Caki2 (cell line): ENCODE results near the gene RPL35A. TPM values are rescaled to one million over a fixed set of nuclear protein-coding genes. Genes with fewer than 3 reads are reported as not detected.
"Not testable (repeated sequence)": the region's sequence is repeated elsewhere in the genome, so short reads cannot be mapped to it uniquely, and the experiment has no call there.

Source experiments
- DNase-seq: peaks from one replicate; pipeline ENCODE4 v3.0.0-alpha.2; 2015; ENCODE audit warnings: low read depth
- in situ Hi-C: cut with HindIII; loops from 2 replicates; pipeline ENCODE4 v1.10.0; 2016; ENCODE audit warnings: low sequenced_read_pairs, low pct_unique_long_range_greater_than_20kb, mixed read lengths
- total RNA-seq: library from RNA; depleted of rRNA; stranded (reverse); fragments of >200 nt; shearing (Covaris generic); gene quantifications from 2 replicates; pipeline ENCODE4 v1.2.3, GENCODE V29; 2014; ENCODE audit warnings: low replicate concordance; rRNA removed

RPL35A gene
- 1,210 and 1,319 TPM in 2 replicates for total RNA-seq

DNA sequence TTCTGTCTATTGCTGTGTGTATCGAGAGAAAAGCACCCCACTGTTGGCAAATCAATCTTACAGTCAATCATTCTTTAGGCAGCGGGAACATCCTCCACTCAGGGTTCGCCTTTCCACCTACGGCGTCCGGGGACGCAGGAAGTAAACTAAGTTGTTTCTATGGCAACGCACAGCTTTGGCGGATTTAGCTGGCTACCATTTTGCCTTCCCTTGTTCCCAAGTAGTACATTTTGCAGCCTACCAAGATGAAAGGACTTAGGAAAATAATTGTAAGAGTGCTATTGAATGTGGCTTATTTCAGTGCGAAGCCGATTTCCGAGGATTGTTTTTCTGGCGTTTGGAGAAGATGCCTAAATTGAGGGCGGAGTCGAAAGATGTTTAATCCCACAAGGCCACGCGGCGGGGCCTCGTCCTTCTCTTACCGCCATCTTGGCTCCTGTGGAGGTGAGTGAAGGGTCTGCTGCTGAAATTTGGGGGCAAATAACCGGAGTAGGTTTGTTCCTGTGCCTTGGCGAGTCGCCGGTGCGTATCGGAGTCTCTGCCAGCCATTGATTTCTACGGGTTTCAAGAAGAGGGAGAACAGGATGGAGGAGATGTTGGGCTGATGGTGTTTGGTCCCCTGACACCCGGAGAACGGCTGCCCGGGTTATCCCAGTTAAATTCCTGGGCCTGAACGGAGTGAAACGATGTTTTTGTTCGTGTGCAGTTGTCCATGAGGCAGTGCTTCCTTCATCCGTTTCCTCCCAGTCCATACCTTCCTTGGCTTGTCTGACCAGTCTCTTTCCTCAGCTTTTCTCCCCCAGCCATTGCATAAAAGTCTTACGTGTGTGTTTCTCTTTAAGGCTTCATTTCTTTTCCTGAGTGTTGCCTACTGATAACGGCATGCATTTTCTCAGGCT is at the start of gene RPL35A:
TSS of gene RPL35A (plus strand) at position 413 of the 899 bp plus-strand sequence. CDS start 778 bp downstream, outside the sequence.
- in situ Hi-C loops: no loop called here
- peak; percentile 94 for DNase-seq

GRCh38 chr3:197901626-197902025 is 48.4 kb upstream of the RPL35A start:
- in situ Hi-C loops: no loop called here
- no peak for DNase-seq

DNA sequence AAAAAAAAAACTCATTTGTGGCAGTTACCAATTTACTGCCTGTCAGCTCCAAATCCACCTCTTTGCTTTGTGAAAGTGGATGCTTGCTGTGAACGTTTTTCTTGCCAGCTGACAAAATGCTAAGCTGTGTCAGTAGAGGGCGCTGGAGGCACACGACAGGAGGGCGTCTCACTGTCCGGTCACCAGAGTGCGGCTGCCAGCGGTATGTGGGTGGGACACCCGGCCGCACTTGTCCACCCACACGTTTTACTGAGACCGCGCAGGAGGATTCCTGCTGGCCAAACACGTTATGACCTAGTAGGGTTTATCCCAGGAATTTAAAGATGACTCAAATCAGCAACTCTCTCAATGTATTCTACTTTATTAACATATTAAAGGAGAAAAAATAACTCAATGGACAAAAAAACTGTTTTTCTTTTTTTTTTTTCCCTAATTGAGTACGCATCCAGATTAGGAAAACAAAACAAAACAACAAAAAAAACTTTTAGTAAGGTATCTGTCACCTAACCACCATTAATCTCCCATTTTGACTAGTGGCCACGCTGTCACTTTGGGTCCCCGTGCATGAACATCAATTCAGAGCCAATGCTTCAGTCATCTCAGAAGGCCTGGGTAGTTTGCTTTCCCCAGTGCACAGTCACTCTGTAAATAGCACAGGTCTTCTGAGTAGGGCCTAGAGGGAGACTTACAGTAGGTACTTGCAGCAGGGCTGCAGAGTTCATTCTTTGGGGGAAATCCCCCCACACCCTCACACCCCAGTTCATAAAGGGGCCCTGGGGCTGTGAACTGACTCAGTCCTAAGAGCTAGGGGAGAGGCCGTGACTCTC is 43.8 kb upstream of the RPL35A start:
- in situ Hi-C loops: no loop called here
- DNase-seq: peak; percentile 82

- in situ Hi-C loops: no loop called here
- DNase-seq: no peak
Observed at GRCh38 chr3:197906850-197907187, 43.2 kb upstream of the RPL35A start.

- in situ Hi-C loops: no loop called here
- DNase-seq: no peak
Observed at GRCh38 chr3:197907196-197907595, 42.8 kb upstream of the RPL35A start.

DNA sequence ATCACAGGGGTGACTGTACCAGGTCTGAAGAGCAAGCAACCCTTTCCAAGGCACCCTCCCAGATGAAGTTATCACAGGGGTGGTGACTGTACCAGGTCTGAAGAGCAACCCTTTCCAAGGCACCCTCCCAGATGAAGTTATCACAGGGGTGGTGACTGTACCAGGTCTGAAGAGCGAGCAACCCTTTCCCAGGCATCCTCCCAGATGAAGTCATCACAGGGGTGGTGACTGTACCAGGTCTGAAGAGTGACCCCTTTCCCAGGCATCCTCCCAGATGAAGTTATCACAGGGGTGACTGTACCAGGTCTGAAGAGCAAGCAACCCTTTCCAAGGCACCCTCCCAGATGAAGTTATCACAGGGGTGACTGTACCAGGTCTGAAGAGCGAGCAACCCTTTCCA is 41.4 kb upstream of the RPL35A start:
- in situ Hi-C loops, DNase-seq: not testable (repeated sequence)

DNA sequence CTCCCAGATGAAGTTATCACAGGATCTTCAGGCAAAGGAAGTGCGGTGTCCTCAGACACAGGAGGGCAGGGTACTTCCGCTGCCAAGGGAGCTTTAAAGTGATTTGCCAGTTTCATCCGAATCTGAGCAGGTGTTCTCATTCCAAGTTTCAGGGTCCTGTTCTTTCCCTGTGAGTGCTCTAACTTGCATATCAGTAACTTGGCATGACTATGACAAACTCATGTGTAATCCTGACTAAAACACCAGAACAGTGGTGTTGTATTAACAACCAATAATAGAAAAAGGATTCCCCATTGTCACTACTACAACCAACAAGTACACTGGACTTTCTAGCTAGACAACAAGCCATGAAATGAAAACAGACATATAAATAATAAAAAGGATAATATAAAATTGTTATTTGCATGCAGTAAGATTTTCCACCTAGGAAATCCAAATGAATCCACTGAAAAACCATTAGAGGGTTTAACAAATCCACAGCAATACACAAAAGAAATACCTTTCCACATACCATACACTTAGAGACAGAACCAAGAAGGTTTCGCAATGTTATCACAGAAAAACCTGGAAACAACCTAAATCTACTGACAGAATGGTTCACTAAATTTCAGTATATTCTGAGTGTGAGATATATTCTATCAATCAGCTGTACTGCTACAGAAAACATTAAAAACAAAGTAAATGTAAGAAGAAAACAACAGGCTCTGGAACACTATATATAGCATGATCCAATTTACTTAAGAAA is 40.9 kb upstream of the RPL35A start:
- in situ Hi-C loops: no loop called here
- DNase-seq: no peak

DNA sequence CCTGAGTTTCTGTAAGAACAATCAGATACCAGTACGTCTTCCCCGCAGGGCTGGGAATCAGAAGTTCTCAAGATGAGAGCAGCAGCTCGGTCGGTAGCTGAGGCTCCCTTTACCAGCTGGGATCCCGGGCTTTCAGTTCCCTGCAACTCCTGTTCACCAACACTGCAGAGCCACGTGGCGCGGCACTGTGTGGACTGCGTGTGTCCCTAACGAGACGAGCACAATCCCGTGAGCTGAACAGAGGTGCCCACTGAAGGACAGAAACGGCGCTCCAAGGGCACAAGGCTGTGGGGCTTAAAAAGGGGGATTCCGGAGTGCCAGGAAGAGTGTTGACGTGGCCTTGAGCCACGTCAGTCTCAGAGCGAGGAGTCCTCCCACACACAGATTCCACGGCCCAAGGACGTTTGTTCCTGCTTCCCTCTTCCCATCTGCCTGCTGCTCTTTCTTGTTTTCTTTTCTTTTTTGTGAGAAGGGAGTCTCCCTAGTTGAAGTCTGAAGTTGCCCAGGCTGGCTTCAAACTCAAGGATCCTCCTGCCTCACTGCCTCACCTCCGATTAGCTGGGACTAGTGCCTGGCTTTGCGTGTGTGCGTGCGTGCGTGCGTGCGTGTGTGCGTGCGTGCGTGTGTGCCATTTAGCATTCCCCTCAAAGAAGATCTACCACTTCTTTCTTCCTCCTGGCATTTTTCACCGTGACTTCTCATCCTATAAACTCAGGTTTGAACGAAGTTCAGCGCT is 37.1 kb upstream of the RPL35A start:
- no peak for DNase-seq
- in situ Hi-C loops: no loop called here

DNA sequence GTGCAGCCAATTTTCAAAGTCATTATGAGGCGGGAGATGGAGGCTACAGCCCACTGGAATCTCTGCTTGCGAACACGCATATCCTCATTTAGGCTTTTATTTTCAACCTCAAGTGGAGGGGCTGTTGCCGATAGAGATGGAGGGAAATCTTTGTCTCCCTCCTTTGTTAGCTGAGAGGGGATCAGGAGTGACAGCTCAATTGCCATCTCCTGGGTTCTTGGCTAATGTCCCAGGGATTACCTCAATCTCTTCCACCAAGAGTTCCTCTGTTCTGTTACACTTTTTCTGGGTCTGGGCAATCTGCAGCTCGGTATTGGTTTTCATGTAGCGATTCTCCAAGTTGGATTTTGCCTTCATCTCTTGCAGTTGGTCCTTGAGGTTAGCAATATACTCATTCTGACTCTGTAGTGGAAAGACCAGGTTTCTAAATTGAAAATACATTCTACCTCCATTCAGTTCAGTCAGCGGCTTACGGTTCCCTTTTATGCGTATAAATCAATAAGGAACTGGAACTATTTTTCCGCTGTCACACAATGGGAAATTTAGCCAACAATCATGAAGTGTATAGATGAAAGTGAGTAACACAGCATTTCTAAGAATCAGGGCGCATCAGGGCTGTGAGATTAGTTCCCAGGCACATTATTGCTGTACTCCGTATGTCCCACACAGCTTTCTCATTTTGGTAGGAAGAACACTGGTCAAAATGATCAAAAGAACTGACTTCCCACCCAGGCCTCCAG is 36.2 kb upstream of the RPL35A start:
- DNase-seq: no peak
- in situ Hi-C loops: no loop called here

- in situ Hi-C loops, DNase-seq: not testable (repeated sequence)
Observed at GRCh38 chr3:197921429-197922275, 28.3 kb upstream of the RPL35A start.

GRCh38 chr3:197926418-197926817 is 23.6 kb upstream of the RPL35A start:
- DNase-seq: no peak
- in situ Hi-C loops: no loop called here

DNA sequence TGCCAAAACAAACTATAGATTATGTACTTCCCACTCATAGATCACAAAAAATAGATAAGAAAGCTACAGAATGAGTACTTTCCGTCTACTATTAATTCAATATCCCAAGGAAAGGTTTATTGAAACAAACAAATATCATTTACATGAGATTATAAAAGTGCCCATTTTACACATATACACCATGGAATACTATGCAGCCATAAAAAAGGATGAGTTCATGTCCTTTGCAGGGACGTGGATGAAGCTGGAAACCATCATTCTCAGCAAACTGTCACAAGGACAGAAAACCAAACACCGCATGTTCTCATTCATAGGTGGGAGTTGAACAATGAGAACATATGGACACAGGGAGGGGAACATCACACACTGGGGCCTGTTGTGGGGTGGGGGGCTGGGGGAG is 22.4 kb upstream of the RPL35A start:
- in situ Hi-C loops, DNase-seq: not testable (repeated sequence)

DNA sequence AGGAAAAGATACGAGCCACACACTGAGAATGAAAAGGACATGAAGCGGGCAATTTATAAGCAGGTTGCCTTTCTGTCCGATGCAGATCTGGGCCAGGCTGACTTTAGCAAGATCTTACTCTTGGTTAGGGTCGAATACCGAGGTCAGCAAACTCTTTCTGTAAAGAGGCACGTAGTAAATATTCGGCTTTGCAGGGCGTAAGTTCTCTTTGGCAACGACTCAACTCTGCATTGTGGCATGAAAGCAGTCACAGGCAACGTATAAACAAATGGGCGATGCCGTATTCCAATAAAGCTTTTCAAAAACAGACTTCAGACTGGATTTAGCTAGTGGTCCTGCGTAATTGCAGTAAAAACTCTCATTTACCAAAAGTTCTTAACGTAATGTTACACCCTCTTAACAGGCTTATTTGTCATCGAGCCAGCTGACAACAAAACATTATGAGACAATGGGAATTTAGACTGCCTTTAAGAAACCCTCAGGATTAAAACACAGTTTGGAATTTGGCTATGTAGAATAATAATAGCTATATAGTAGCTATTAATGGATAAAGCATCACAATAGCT is 13.1 kb upstream of the RPL35A start:
- no peak for DNase-seq
- in situ Hi-C loops: no loop called here

DNA sequence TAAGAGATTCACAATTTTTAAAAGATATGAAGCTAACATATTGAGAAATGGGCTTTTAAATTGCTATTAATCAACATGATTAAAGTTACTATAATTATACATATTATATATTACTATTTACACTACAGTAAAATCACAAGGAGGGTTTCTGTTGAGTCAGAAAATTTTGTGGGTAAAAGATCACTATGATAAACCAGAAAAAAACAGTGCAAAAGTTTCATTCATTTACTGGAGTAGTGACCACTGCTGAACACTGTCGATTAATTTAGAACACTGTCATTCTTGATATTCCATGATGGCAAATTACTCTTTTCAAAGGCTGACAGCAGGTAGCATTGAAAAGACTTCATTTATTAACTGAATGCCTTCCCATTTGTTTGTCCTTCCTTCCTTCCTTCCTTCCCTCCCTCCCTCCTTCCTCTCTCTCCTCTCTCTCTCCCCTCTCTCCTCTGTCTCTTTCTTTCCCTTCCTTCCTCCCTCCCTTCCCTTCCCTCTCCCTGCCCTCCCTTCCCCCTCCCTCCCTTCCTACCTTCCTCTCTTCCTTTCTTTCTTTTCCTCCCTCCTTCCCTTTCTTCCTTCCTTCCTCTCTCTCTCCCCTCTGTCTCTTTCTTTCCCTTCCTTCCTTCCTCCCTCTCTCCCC is 9.1 kb upstream of the RPL35A start:
- in situ Hi-C loops: no loop called here
- no peak for DNase-seq

GRCh38 chr3:197942956-197943556 is 6.9 kb upstream of the RPL35A start:
- in situ Hi-C loops: no loop called here
- no peak for DNase-seq
